HG02763 (cell line): ENCODE results near the gene SPSB2.

Source experiments
- ATAC-seq: cut with Tn5 transposase; IDR thresholded peaks from one replicate; pipeline ENCODE4 v1.9.1; 2021; ENCODE audit warnings: mild to moderate bottlenecking, moderate library complexity; ENCODE audit not compliant: unreplicated experiment

Gene SPSB2

DNA sequence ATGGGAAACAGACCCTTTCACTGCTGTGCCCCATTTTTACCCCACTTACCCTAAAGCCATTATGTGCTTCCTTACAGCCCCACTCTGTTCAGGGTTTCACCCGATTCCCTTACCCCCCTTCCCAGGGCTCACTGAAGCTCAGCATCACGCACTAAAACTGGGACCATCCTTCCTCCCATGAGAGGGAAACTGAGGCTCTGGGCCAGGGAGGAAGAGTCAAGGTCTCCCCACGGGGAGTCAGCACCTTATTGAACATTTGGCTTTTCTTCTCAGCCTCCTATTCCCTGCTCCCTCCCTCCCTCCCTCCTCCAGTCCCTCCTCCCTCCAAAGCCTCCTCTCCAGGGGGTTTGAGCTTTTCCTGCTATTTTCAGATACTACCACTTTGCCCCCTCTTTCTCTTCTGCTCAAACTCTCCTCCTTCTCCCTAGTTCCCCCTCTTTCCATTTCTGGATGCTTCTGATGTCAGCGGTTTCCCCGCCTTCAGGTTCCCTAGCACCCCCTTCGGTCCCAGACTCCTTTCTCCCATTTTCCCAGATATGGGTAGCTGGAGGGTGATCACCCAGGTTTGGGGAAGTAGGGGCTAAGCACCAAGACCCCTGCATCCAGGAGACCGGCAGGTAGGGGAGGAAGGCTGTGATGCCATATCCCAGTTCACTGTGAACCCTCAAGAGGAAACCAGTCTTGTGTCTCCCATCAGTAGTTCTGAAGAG lies 50.5 kb downstream of the SPSB2 start:
- ATAC-seq = no peak

DNA sequence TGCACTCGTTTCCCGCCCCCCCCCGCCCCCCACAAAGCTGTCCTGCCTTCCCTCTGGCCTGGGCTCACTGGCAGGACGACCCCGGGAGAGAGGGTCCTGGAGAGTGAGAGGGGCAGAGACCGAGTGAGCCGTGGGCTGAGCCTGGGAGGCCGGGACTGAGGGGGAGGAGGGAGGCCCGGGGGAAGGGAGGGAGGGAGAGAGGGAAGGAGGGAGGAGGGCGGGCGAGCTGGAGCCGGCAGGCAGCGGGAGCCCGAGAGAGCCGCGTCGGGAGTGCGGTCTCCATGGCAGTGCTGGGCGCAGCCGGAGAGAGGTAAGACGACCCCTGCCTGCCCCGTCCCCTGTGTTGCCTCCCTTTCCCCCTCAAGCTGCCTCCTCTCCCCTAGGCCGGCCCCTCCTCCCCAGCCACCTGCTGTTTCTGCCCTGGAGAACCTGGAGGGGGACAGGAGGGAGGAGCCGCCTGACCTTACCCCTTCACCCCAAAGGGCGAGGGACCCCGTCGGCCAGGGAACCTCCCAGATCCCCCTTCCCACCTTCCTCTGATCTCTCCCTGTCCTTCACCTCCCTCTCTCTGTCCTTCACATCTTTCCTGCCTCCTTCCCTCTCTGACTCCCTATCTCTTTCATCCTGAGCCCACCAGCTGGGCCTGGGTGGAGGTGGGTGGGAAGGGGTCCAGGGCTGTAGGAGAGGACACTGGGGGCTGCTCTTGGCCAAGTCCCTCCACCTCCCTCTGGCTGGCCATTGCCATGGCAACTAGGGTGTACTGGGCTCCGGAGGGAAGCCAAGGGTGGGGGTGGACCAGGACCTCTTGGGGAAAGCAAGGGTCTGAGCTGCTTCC lies 51.3 kb downstream of the SPSB2 start, which contains the start of gene GPR162:
Gene GPR162 (plus strand): TSS at position 231 of the 835 bp plus-strand sequence. CDS start 2,078 bp downstream, outside the sequence.
- ATAC-seq = no peak
